GM18507 (cell line): ENCODE data around the gene HS3ST5.
"Not testable (repeated sequence)": the region's sequence is repeated elsewhere in the genome, so short reads cannot be mapped to it uniquely, and the experiment has no call there.

Experiments
- DNase-seq: peaks from one replicate; pipeline ENCODE4 v3.0.0; 2011; ENCODE audit warnings: low read depth; ENCODE audit not compliant: insufficient read length; ENCODE audit errors: extremely low spot score
- FAIRE-seq: peaks from 2 replicates; lab custom pipeline; 2011; peaks lifted over from hg19 to GRCh38; lab: Jason Lieb, UNC

The HS3ST5 gene

GRCh38 chr6:114342086-114342825, 567 bp downstream of the HS3ST5 start:
- DNase-seq (no peak), FAIRE-seq (no peak)

- no peak for DNase-seq
- no peak for FAIRE-seq
These were observed 3.1 kb downstream of the HS3ST5 start for GRCh38 chr6:114339706-114340105.

DNA sequence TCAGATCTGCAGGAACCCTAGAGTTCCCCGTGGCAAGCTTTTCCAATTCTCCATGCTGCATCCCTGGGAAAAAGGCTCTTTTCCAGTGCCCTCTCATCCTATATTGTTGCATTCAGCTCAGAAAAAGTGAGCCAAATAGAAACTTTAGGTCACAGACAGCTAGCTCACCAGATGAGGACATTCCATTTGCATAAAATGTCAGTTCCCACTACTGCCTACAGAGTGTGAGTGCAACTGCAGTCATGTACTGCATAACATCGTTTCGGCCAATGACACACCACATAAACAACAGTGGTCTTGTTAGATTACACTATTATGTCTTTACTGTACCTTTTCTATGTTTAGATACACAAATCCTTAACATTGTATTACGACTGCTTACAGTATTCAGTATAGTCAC, 8.6 kb downstream of the HS3ST5 start:
- DNase-seq (no peak), FAIRE-seq (no peak)

- DNase-seq (no peak), FAIRE-seq (no peak)
These were observed 15.7 kb downstream of the HS3ST5 start for GRCh38 chr6:114327074-114327473.

DNA sequence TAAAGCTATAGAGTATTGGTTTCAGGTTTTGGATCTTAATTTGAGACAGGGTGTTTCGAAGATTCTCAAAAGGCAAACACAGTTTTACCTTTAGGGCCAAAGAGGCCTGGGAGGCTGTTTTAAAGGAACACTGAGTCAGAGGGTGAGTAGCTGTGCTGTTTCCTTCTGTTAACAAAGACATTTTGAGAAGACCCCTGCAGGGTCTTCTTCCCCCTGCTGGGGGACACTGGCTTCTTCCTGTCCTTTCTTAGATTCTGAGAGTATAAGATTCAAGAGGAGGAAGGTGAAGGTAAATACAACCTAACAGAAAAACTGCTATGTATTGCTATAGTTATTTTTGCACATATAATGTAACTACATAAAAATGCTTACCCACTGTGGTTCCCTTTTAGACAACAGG, 19.0 kb downstream of the HS3ST5 start:
- FAIRE-seq = no peak
- DNase-seq = no peak

DNA sequence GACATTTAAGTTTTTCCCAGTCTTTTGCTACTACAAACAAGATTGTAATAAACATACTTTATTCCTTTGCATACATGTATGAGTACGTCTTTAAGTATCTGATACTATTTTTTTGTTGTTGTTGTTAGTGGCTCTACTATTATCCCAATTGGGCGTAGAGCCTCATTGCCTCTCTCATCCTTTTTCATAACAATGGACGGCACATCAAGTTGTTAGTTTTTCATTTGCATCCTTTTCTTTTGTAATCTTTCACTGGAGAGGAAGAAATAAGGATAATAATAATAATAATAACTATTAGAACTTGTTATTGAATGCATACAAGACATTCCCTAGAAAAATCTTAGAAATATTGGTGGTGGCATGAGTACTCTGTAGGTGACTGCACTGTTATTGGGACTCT, 23.1 kb downstream of the HS3ST5 start:
- FAIRE-seq (no peak), DNase-seq (no peak)

GRCh38 chr6:114315831-114316595, 26.8 kb downstream of the HS3ST5 start:
- DNase-seq = no peak
- no peak for FAIRE-seq

- FAIRE-seq, DNase-seq: not testable (repeated sequence)
These were observed 29.0 kb downstream of the HS3ST5 start for GRCh38 chr6:114313816-114314215.

GRCh38 chr6:114312931-114313330, 29.9 kb downstream of the HS3ST5 start:
- FAIRE-seq (no peak), DNase-seq (no peak)

DNA sequence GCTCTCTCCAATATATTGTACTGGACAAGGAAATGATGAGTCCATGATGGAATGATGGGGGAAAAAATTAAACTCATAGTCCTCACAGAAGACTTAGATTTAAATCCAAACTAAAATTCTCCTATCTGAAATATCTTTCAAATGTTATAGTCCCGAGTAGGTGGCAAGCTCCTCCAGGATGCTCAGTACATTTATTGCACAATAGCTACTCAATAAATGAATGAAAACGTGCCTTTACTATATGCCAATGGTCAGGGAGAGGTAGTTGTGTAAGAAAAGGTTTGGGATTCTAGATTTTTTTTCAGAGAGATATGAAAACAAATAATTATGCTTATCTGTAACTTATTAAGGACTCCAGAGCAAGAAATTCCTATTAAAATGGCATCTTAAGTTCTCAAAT, 32.8 kb downstream of the HS3ST5 start:
- no peak for FAIRE-seq
- no peak for DNase-seq

- no peak for DNase-seq
- FAIRE-seq = no peak
These were observed 38.4 kb downstream of the HS3ST5 start for GRCh38 chr6:114304304-114304887.

DNA sequence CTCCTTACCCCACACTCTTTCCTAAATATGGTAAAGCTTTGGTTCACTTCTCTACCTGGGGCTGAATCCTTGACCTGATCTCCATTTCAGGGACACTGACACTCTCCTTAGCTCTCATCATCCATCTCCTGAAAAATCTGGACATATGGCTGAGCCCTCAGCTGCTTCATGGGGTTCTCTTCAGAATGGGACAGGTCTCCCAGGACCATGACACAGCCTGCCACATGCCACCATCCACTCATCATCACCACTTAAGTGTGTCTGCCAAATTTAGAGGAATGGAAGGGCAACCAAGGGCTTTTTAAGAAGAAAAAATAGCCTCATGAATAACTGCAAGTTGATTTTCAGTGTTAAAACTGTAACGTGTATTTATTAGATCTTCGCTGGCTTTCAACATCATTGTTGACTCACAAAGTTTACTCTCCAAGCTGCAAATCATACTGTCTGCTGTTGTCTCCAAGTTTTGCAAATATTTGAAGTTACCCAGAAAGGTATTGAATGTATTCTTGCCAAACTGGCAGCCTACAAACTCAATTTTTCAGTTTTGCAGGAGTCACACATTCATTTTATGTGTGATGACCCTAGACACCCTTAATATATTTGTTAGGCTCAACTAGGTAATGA, 41.1 kb downstream of the HS3ST5 start:
- DNase-seq (no peak), FAIRE-seq (no peak)

DNA sequence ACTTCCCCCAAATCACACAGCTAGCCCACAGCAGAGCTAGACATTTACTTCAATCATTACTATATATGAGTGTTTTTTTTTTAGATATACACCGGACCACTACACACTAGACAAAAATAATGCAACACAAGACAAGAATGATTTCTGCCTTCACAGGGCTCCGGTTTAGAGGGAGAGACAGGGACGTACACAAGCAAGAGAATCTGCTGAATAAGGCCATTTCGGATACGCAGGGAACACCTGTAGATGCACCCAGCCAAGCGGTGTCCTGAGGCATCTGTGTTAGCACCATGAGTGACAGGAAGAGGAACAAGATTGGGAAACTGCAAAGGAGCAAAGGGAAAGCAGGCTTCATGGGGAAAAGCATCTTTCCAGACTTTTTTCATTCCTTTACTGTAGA, 45.7 kb downstream of the HS3ST5 start:
- FAIRE-seq = no peak

GRCh38 chr6:114292431-114292830, 50.4 kb downstream of the HS3ST5 start:
- FAIRE-seq (no peak), DNase-seq (no peak)

More for the DNA sequence above, 45.7 kb downstream of the HS3ST5 start:
- DNase-seq = no peak

GRCh38 chr6:114291428-114291827, 51.4 kb downstream of the HS3ST5 start:
- no peak for FAIRE-seq
- no peak for DNase-seq

DNA sequence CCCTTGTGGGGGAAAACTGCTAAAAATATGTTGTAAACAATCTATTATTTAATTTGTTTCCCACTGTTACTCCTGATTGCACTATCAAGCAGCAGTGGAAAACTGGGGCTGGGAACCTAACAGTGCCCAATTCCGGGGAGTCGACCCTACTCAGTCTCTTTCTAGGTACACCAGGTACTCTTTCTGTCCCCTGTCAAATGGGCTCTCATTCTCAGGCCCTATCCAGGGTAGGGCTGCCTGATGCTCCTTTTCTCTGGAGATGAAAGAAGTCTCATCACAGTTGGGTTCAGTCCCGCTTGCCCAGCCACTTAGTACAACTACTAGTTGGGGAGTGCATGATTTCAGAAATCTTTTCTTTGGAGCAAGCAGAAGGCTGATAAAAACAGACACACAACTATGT, 52.0 kb downstream of the HS3ST5 start:
- no peak for DNase-seq
- FAIRE-seq = no peak

DNA sequence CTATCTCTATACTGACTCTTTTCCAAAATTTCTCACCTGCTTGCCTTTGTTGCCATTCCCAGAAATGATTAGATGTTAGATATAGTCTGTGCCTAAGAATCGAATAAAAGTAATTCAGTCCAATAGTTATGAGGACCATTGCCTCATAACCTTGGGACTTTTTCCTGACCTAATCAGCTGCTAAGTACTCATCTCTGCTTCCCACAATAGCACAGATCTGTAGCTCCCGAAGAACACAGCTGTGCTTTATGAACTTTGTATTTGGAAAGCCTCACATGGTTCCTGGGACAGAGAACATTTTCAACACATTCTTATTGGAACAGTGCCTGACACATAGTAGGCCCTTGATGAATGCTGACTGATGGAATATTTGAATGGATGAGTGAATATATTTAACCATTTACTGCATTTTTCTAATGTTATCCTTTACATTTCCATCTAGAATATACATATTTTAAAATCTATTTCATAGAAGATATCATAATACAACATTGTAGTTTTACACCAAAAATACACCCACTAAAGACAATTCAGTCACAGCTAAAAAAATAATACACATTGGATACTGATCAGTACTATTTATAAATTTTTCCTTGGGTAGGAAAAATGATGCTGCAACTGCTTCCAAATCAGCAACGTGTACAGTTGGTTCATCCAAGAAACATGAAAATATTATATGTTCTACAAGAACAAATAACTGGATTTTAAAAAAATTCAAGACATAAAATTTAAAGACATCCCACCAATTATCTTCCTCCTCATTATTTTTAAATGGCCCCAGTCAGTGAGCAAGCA, 53.9 kb downstream of the HS3ST5 start:
- DNase-seq = no peak
- FAIRE-seq = no peak

- FAIRE-seq (no peak), DNase-seq (no peak)
These were observed 55.4 kb downstream of the HS3ST5 start for GRCh38 chr6:114287461-114287860.

GRCh38 chr6:114286211-114286610, 56.6 kb downstream of the HS3ST5 start:
- DNase-seq (no peak), FAIRE-seq (no peak)

DNA sequence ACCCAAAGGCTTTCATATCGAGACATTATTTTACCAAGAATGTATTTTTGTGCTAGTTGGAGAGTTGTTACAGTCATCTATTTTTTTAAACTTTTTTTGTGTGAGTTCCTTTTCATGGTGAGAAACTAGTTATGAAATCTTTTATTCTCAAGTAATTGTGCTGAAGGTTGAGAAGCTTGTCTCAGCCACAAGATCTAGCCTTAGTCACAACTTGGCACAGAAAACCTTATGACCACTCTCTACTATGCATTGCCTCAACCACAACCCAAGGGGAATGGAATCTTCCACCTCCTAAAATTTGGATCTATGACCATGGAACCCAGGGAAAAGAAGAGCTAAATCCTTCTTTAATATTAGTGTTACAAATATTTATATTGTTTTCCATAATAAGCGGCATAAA, 58.5 kb downstream of the HS3ST5 start:
- DNase-seq (no peak), FAIRE-seq (no peak)
